NCI-H460 (cell line): ENCODE results near the gene REV3L. TPM values are rescaled to one million over a fixed set of nuclear protein-coding genes. Genes with fewer than 3 reads are reported as not detected.

Experiments
- DNase-seq: peaks from one replicate; pipeline ENCODE4 v3.0.0-alpha.2; 2016; ENCODE audit warnings: low read depth; ENCODE audit errors: extremely low read depth
- total RNA-seq: library from RNA; depleted of rRNA; stranded (reverse); fragments of >200 nt; shearing (Covaris generic); gene quantifications from 2 replicates; pipeline ENCODE4 v1.2.3, GENCODE V29; 2014

Gene REV3L
- total RNA-seq, 1 experiment from 2014 or later: 11.3 TPM

DNA sequence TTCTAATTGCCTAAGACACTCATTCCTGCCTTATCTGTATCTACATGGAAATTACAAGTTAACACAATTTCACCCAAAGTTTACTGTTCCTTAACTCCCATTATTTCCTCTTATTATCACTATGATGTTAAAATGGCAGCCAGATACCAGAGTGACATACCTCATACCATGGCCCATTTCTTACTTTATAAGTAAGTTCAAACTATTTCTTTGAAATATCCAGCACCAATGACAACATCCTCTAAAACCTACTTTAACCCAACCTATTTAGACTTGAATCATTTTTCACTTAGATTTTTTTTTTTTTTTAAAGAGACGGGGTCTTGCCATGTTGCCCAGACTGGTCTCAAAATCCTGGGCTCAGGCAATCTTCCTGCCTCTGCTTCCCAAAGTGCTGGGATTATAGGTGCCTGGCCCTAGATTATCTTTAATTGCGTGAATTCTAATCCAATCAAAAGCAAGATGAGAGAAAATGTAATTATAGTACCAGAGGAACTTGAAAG is 10.0 kb downstream of the REV3L start:
- no peak for DNase-seq

DNA sequence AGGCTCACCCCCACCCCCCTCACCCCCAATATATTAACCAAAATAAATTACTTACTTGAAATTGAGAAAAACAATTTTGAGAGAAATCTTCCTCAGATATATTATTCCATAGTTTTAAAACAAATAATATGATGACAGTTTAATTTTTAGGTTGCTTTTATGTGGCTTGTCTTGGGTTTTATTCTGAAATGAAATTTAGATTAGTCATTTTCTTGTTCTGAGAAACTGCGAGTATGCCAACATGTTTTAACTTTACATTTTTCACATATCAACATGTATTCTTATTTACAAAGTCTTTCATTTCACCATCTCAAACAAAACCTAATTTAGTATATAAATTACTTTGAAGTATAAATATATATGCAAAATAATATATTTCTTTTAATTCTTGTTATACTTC is 11.1 kb downstream of the REV3L start:
- no peak for DNase-seq

DNA sequence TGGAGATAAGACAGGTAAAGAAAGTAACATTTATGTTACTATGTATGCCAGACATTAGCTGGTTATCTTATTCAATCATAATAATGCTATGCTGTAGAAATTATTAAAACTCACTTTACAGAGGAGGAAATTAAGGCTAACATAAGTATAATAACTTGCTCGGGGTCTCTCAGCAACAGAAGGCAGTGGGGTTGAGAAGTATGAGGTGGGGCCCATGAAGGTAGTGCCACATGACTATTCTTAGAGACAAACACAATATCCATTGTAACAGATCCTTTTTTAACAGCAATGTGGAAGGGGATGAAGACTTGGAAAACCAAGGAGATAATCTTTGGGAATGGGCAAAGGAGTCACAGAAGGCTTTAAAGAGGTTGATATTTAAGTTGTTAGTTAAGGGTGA is 11.5 kb downstream of the REV3L start:
- no peak for DNase-seq

DNA sequence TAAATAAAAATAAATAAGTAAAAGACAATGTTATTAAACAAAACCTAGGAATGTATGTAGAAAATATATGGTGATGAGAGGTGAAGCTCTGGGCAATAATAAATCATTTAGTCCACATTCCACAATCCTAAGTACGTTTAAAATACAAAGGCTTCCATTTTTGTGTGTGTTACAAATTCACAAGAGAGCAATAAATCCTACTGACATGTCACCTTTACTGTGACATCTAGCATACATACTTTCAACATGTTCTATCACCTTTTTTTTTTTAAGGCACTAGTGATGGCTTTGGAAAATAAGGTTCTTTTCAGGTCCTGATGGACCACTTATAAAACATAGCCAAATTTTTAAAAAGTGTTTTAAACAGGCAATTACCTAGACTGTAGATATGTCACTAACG is 12.0 kb downstream of the REV3L start:
- no peak for DNase-seq

DNA sequence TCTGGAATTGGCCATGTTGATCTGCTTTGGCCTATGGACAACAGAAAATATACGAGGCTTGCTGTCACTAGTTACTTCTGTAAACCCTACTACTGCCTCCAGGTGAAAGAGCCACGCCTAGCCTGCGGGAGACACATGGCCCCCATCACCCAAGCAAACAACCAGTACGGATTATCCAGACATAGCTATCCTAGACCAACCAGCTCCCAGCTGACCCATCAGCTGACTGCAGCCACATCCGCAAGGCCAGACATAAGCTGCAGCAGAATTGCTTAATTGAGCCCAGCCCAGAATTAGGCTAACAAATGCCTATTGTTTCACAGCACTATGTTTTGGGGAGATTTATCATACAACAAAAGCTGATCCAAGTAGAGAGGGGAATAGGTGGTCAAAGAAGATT is 13.5 kb downstream of the REV3L start:
- DNase-seq: no peak

DNA sequence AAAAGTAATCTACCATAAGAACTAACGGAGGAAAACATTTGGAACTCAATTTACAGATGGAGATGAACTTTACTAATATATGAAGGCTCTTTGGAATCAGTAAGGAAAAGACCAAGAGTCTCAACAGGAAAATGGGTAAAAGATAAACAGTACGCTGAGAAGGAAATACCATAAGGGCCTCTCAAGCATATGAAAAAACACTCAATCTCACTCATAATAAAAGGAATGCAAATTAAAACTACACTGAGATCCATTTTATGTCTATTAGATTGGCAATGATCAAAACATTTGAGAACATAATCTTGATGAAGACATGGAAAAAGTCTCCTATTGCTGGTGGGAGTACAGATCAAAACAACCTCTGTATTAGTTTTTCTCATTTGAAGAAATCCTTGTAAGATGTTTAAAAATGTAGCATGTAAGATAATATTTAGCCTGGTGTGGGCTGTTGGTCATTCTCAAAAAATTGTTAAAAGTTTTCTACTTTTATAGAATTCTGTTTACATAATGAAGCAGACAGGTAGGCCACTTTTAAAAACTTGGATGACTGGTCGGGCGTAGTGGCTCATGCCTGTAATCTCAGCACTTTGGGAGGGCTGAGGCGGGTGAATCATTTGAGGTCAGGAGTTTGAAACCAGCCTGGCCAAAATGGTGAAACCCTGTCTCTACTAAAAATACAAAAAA is 14.5 kb downstream of the REV3L start:
- DNase-seq: no peak

DNA sequence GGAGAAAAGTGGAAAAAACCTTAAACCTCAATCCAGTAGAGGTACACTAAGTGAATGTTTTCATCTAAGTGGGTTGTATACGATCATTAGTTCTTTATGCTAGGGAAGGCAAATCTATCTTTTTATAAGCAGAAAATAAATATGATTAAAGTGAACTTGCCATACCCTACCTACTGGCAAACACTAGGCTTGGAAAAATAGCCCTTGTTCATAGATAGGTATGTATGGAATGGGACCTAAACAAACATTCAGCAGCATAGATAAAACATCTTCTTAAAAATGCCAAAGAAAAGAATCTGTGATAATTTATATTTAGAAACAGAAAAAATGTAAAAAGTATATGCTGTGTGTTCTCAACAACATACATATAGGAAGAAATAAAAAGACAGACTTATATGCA is 18.8 kb downstream of the REV3L start:
- DNase-seq: no peak

DNA sequence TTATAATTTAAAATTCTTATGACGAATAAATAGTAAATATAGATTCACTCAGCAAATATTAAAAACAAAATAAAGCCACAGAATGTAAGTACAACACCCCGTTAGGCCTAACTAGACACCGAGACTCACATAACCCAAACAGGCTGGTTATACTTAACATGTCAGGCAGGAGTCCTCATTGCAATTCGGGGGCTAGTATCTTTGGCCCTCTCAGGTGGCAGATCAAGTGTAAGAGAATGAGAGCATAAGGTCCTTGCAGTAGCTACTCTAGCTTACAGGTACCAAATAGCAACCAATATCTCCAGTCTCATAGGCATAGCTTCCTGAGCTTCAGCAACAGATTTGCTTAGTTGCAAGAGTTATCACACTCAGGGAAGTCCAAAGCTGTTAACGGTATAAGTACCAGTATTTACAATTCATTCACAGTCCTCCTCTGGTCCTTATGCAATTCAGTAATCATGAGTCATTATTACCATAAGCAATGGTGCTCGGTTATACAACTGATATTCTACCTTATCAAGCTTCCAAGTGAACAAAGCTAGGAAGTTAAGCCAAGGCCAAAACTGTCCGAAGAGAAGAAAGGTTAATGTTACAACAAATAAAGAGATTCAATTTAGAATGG is 20.1 kb downstream of the REV3L start:
- no peak for DNase-seq

DNA sequence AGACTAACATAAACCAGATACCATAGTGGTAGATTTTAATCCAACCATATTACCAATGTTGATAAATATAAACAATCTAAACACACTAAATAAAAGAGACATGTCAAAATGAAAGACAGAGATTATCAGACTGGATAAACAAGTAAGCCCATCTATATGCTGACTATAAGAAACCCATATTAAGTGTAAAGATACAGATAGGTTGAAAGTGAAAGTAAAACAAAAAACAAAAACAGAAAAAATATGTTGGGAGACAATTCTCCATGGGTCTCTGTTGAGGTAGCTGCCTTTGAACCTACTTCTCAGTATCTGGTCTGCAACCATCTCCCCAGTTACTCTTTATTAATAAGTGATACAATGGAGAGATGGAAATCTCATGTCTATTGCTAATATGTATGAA is 21.2 kb downstream of the REV3L start:
- no peak for DNase-seq

DNA sequence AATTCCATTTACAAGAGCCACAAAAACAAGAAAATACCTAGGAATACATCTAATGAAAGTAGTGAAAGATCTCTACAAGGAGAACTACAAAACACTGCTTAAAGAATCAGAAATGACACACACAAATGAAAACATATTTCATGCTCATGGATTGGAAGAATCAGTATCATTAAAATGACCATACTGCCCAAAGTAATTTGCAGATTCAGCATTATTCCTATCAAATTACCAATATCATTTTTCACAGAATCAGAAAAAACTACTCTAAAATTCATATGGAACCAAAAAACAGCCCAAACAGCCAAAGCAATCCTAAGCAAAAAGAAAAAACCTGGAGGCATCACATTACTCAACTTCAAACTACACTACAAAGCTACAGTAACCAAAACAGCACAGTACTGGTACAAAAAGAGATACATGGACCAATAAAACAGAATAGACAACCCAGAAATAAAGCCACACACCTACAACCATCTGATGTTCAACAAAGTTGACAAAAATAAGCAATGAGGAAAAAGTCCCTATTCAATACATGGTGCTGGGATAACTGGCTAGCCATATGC is 24.3 kb downstream of the REV3L start:
- DNase-seq: no peak

DNA sequence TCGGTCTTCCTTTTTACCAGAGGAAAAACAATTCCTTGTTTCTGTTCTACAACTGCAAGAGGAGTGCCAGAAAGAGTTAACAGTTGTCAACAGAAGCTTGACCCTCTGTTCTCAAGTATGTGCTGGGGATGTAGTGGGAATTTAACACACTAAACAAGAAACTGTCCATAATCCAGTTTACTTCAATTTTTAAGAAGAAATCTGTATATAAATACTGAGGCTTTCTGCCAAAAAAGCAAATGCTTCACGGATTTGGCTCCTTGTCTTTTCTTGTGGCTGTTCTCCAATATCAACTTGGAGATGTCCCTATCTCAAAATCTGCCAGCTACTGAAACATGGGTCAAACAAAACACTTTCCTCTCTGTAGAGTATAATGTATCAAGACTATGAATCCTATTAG is 26.8 kb downstream of the REV3L start:
- DNase-seq: no peak

DNA sequence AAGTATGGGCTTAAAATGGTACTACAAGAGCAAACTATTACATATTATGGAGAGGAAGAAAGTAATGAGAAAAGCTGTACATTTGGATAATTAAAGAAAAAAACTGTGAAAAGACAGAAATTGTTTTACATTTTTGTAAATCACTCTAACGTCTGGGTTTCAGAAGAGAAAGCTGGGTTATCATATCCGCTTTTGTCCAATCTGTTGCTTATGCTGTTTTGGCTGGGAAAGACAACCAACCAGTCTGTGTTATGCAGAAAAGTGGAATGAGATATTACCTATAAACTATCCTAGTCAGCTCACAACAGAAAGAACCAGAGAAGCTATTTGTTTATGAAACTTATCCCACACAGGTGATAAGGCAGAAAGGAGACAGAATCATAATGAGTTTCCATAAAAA is 32.4 kb downstream of the REV3L start:
- DNase-seq: no peak

DNA sequence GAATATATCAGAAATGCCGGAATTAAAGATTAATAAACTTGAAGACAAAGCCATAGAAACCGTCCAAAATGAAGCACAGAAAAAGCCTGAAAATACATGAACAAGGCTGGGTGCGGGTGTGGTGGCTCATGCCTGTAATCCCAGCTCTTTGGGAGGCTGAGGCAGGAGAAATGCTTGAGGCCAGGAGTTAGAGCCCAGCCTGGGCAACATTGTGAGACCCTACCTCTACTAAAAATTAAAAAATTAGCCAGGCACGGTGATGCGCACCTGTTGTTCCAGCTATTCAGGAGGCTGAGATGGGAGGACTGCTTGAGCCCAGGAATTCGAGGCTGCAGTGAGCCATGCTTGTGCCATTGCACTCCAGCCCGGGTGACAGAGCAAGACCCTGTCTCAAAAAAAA is 32.9 kb downstream of the REV3L start:
- DNase-seq: no peak

DNA sequence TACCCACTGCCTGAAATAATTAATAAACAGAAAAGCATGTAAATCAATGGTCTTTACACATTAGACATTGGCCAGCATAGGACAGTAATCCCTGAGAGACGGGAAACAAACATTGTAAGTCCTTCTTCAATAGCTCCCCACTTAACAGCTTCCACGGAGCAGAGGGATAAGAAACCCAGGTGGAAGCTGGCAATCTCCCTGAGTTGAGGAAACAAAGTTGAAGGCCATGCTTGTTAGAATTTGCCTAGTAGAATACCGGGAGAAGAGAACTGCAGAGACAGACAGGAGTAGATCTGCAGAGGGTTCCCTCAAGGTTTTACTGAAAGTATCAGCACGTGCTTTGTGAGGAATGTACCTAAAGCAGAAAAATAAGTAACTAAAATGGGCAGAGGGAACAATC is 33.9 kb downstream of the REV3L start:
- no peak for DNase-seq

DNA sequence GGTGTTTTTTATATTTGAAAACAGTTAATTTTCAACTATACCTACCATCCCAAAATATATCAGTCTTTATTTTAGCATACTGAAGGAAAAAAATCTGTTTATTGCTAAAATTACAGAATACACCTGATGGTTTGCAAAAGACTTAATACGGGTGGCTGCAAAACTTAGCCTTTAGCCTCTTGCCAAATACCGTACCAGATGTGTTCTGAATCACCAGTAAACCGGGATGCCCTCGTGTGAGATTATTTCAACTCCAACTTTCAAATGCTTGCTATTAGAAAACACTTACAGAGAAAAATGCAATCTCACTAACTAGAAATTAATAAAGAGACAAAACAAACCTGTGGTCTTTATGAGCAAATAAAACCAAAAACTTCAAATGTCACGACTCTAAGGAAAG is 36.0 kb downstream of the REV3L start:
- no peak for DNase-seq

DNA sequence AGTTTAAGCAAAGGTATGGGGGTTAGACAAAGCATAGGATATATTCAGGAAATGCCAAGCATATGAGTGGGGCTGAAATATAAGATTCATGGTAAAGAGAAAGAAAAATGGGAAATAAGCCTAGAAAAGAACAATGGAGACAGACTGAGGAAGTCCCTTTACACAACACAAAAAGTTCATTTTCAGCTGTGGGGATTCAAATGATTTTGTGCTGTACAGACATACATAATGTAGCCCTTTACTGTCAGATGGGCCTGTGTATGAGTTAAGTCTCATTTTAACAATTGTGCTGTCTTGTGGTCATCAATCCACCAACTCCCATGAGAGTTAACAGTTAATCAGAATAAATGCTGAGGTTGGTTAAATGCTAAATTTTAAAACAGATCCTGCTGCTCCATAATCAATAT is 37.2 kb downstream of the REV3L start:
- DNase-seq: no peak

DNA sequence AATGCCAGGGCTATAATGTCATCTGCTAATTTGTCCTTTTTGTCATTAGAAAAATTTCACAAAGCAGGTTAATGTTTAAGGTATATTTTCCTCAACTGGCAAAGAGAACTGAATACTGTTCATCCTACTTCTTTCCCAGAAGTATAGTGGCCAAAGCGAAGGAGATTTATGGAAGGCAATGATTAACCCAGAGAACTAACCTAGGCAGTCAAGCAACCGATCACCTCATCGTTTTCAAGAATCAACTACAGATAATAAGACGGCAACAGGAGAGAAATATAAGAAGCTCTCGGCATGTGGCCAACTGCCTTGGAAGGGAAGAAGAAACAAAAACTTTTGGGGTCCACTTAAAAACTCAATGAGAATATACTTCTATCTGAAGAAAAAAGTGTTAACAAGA is 38.2 kb downstream of the REV3L start:
- no peak for DNase-seq

DNA sequence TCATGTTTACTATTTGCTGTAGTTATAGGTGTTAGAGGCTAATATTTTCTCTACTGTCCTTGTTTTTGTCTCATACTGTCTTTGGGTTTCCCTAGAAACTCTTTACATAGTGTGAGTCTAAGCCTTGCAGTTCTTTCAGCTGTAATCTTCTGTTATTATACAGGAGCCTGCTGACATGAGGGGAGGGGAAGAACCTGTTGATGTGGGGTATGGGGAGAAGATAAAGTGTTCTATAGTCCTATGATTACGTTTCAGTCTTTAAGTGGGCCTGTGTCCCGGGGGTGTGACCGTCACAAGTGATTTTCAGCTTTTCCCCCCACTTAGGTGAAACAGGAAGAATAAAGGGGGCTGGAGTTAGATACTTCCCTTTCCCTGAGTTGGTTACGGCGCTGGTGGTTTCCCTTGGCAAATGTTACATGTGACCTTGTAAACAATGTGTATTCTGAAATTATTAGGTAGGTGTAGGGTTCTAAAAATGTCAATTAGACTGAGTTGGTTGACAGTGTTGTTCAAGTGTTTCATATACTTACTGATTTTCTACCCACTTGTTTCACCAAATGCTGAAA is 41.3 kb downstream of the REV3L start:
- DNase-seq: no peak

DNA sequence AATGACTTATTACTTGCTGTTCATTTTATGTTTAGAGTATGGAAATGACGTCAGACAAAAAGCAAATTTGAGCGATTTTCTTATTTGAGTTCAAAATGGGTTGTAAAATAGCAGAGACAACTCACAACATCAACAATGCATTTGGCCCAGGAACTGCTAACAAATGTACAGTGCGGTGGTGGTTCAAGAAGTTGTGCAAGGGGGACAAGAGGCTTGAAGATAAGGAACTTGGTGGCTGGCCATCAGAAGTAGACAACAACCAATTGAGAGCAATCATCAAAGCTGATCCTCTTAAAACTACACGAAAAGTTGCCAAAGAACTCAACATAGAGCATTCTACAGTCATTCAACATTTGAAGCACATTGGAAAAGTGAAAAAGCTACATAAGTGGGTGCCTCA is 43.8 kb downstream of the REV3L start:
- DNase-seq: no peak

DNA sequence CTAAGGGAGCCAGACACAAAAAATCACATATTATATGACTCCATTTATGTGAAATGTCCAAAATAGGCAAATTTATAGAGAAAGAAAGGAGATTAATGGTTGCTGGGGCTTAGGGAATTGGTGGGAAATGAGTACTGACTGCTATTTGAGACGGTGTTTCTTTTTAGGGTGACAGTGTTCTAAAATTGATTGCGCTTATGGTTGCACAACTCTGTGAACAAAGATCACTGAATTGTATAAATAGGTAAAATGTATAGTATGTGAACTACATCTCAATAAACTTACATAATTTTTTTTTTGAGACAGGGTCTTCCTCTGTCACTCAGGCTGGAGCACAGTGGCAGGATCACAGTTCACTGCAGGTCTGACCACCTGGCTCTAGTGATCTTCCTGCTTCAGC is 45.4 kb downstream of the REV3L start:
- DNase-seq: no peak

DNA sequence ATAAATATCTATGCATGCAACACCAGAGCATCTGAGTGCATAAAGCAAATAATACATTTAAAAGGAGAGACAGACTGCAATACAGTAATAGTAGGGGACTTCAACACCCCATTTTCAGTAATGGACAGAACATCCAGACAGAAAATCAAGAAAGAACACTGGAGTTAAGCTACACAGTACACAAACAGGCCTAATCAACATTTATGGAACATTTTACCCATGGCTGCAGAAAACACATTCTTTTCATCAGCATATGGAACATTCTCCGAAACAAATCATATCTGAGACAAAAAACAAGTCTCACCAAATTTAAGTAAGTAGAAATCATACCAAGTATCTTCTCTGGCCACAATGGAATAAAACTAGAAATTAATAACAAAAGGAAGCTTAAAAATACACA is 50.5 kb downstream of the REV3L start:
- no peak for DNase-seq
